NCI-H2029 (cell line): ENCODE data around the gene ITPRIP.

ENCODE experiments used
- DNase-seq: peaks from one replicate; lab custom pipeline; 2025; lab: John Stamatoyannopoulos, UW

The ITPRIP gene

GRCh38 chr10:104326991-104327610 is 11.2 kb downstream of the ITPRIP start:
- no peak for DNase-seq

DNA sequence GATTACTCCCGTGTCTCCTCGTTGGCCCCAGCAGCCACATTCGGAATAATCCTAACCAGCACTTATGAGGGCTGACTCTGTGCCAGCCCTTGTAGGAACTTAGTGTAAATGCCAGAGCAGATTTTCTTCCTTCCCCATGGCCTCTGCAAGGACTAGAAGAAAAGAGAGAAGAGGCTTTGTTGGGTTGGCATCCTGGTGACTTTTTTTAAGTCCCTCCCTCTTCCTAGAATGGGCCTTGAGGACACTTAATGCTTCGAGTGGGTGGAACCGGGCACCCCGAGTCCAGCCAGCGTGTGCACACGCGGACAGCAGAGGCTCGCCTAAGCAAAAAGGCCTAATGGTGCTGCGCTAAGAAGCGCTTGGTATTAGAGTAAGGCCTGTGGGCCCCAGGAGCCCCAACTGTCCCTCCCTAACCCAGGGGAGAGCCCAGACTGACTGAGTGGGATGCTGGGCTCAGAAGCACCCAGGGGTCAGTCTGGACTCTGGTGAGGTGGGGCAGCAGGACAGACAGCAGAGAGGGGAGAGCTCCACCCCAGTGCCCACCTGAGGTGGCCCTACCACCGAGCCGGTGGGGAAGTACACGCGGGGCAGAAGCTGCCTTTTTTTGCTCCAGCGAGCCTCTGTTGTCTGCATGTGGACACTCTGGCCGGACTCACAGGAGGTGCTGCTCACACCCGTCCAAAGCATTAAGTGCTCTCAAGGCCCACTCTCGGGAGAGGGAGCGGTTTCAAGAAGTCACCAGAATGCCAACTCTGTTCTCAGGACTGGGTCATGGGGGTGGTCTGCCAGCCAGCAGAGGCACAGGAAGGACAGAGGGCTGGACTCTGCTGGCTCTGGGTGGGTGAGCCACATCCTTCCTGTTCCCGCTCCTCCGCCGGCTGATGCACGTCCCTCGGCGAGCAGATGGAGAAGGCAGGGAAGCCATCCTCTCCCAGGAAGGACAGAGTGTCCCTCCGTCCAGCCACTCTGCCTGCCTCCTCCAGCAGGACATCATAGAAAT is 12.5 kb downstream of the ITPRIP start:
- DNase-seq = no peak

GRCh38 chr10:104324931-104325330 is 13.3 kb downstream of the ITPRIP start:
- DNase-seq = no peak

- DNase-seq = no peak
Observed at GRCh38 chr10:104324221-104324686, 14.0 kb downstream of the ITPRIP start.

DNA sequence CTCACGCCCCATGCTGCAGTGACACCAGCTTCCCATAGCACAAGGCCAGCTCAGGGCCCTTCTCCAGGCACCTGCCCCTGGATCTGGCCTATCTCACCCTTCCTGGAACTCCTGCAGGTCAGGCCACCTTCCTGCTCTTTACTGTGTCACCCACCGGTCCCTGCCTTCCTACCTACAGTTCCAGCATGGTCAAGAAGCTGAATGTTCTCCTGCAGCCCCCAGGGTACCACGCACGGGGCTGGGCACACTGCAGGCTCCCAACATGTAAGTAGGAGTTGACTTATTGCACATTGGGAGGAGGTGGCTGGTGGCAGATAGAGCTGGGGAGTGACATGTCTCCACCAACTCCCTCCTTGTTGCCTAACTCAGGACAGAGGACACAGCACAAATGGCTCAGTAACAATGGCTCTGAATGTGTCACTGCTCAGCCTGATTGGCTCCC is 14.5 kb downstream of the ITPRIP start:
- no peak for DNase-seq

- no peak for DNase-seq
Observed at GRCh38 chr10:104323085-104323484, 15.2 kb downstream of the ITPRIP start.

DNA sequence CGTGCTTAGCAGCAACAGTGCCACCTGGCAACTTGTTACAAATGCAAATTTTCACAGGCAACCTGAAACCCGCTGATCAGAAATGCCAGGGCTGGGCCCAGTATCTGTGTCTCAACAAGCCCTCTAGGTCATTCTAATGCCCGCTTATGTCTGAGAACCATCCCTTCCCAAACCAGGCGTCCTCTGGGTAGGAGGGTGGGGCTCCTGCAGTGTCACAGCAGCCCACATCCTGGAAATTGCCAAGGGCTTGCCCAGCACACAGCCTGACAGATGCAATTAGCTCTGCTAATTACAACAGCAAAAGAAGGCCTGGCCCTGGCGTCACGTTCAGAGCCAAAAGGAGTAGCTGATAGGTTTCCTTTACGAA is 15.9 kb downstream of the ITPRIP start:
- DNase-seq = no peak

GRCh38 chr10:104321725-104322415 is 16.4 kb downstream of the ITPRIP start:
- no peak for DNase-seq

GRCh38 chr10:104321226-104321625 is 17.0 kb downstream of the ITPRIP start:
- DNase-seq = no peak

GRCh38 chr10:104318810-104319741 is 19.2 kb downstream of the ITPRIP start:
- DNase-seq = no peak

- DNase-seq = no peak
Observed at GRCh38 chr10:104318326-104318725, 19.9 kb downstream of the ITPRIP start.

- no peak for DNase-seq
Observed at GRCh38 chr10:104317726-104318299, 20.5 kb downstream of the ITPRIP start.

DNA sequence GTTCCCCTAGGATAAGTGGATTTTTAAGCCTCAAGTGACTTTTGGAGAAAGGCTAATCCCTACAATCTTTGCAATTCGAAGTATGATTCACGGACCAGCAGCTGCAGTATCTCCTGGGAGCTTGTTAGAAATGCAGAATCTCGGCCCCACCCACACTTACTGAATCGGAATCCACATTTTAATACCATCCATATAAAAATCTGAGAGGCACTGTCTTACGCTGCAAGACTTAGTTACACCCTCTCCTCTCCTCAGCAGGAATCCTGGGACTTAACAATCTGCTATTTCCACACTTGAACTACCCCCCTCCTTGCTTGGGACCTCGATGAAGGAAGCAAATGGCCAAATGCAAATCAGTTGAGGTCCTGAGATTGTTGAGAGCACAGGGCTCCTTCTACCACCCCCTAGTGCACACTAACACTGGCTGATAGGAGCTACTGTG is 21.0 kb downstream of the ITPRIP start:
- DNase-seq = no peak

DNA sequence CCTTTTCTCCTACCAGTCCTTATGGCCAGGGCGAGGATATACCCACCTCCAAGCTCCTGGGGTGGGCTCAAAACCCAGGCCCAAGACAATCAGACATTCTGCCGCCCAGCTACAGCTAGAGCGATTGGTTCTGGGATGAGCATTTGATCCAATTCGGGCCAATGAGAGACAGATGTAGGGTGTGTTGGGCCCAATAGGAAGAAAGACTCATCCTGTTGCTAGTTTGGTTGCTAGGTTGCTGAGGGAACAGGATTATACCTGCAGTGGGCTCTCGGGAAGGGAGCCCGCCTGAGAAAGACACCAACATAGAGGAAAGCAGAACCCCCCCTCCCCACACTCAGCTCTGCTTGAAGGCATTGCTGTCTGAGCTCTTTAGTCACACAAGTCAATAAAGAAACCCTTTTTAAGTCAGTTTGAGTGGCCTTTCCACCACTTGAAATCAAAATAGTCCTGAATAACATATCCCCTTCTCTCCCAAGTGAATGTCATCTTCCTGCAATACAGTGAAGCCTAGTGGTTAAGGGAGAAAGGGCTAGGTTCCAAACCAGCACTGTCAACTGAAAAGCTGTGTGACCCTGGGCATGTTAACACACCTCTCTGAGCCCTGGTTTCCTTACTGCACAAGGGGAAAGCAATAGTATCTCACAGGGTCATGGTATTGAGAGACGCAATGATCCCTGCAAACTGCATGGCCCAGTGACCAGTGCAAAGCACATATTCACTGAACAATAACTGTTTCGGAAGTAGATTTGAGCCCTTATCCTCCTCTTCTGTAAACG is 21.8 kb downstream of the ITPRIP start:
- no peak for DNase-seq

- no peak for DNase-seq
Observed at GRCh38 chr10:104315486-104315921, 22.8 kb downstream of the ITPRIP start.

- no peak for DNase-seq
Observed at GRCh38 chr10:104314591-104315485, 23.4 kb downstream of the ITPRIP start.

- no peak for DNase-seq
Observed at GRCh38 chr10:104311184-104311720, 27.0 kb downstream of the ITPRIP start.
